Spleen (tissue), 11 donors: Measurements from ENCODE around the gene ZNF669. TPM values are rescaled to one million over a fixed set of nuclear protein-coding genes. Genes with fewer than 3 reads are reported as not detected.
A peak's percentile ranks its signal among the peaks of the same experiment; 100 is the strongest.

ENCODE experiments used
- DNase-seq: peaks from one replicate; pipeline ENCODE4 v3.0.0-alpha.2; 2020
- H3K27ac ChIP-seq, 8 donors: fragments of 200-600 bp; sonication (generic) in 7 of 8; 1 replicate in 4 of 8; 2 replicates in 4 of 8; pipeline versions ENCODE4 v1.5.0 to v1.8.0; 2016 to 2021; ENCODE audit warnings: inconsistent platforms in 4 of 8, mild to moderate bottlenecking in 4 of 8, moderate library complexity in 1 of 8
- H3K27me3 ChIP-seq, 7 donors: fragments of 200-600 bp; sonication (generic) in 6 of 7; replicated peaks in 1 of 7; 1 replicate in 4 of 7; 2 replicates in 3 of 7; pipeline versions ENCODE4 v1.5.0 to v1.8.0; 2016 to 2021; ENCODE audit warnings: inconsistent platforms in 3 of 7, mild to moderate bottlenecking in 1 of 7
- H3K36me3 ChIP-seq, 6 donors: fragments of 200-600 bp; sonication (generic) in 5 of 6; 1 replicate in 4 of 6; 2 replicates in 2 of 6; pipeline versions ENCODE4 v1.5.0 to v1.8.0; 2016 to 2021; ENCODE audit warnings: inconsistent platforms in 2 of 6
- H3K4me1 ChIP-seq, 6 donors: fragments of 200-600 bp; sonication (generic) in 5 of 6; 1 replicate in 3 of 6; 2 replicates in 3 of 6; pipeline versions ENCODE4 v1.5.0 to v1.8.0; 2016 to 2021; ENCODE audit warnings: inconsistent platforms in 3 of 6
- H3K4me3 ChIP-seq, 8 donors: fragments of 200-600 bp; sonication (generic) in 7 of 8; 1 replicate in 4 of 8; 2 replicates in 4 of 8; pipeline versions ENCODE4 v1.5.0 to v1.8.0; 2016 to 2021; ENCODE audit warnings: inconsistent platforms in 4 of 8, mild to moderate bottlenecking in 4 of 8, moderate library complexity in 2 of 8
- H3K9me3 ChIP-seq, 8 donors: fragments of 200-600 bp; sonication (generic) in 7 of 8; 1 replicate in 4 of 8; 2 replicates in 4 of 8; pipeline versions ENCODE4 v1.5.0 to v1.8.0; 2016 to 2021; ENCODE audit warnings: inconsistent platforms in 4 of 8
- CTCF ChIP-seq, 11 experiments: fragments of 200-600 bp in 7 of 11; fragments of 450-650 bp in 4 of 11; sonication (generic) in 4 of 11; IDR thresholded peaks in 8 of 11; conservative IDR thresholded peaks in 3 of 11; 1 replicate in 7 of 11; 2 replicates in 4 of 11; pipeline versions ENCODE4 v1.4.0 to v1.8.0; 2016 to 2021; ENCODE audit warnings: antibody characterized with exemption in 11 of 11, inconsistent platforms in 4 of 11, mild to moderate bottlenecking in 1 of 11
- POLR2A ChIP-seq, 3 donors: fragments of 450-650 bp; IDR thresholded peaks; one replicate each; pipeline ENCODE4 v1.5.1; 2017; ENCODE audit warnings: antibody characterized with exemption in 3 of 3, mild to moderate bottlenecking in 1 of 3
- POLR2AphosphoS5 ChIP-seq, 3 donors: sonication (generic); formaldehyde crosslinking; IDR thresholded peaks; one replicate each; pipeline ENCODE4 v1.5.1; 2017; ENCODE audit warnings: antibody characterized with exemption in 3 of 3
- WGBS, 5 donors: extraction: QIAGEN DNeasy Blood & Tissue Kit in 3 of 5; methylation state at CpG; one replicate each; pipeline versions ENCODE4 v1.1.5 to v1.1.7; 2013 to 2018; 5-methylcytosine and 5-hydroxymethylcytosine counted together
- intact Hi-C: fragments of 100-400 bp; cut with DNase I; formaldehyde crosslinking; loops from one replicate; pipeline ENCODE4 v1.15.0; 2023; ENCODE audit warnings: low total_unique reads
- polyA plus RNA-seq, 3 donors: library from polyadenylated mRNA; stranded (reverse); fragments of 200-250 nt; gene quantifications; one replicate each; pipeline ENCODE4 v1.2.1, GENCODE V29; 2013
- total RNA-seq, 7 donors: library from RNA; depleted of rRNA in 3 of 7; stranded (reverse); fragments of >200 nt in 3 of 7; fragmentation: NEBNext Ultra II Directional in 4 of 7; extraction: Animal tissue kit (Norgen Biotek cat#: 25700) in 4 of 7; gene quantifications; one replicate each; pipeline versions ENCODE4 v1.1.0 to v1.2.1, GENCODE V29; 2016 to 2021
- donor health status: healthy with polysubstance abuse.
- donor health status: DM: no; HTN: no; CAD: no; lungs with moderate emphysema.
- donor health status: DM: no; HTN: no; CAD: no.
- donor health status: Bipolar disorder and iron deficiency.
- donor health status: healthy.
- donor health status: DM: no; HTN: no; CAD: no.
- donor health status: DM: yes; HTN: yes; CAD: no.

ZNF669 gene
- total and polyA plus RNA-seq, 10 donors, result 3.1 to 11.4 (median 7.7) TPM

GRCh38 chr1:247087256-247087655, 16.9 kb downstream of the ZNF669 start:
- 45 to 73% (median 62%) methylated on average over 1 of the region's 1 CpG for WGBS, 5 donors
- intact Hi-C loops, result no loop called here
- peaks cover 0 to 4% (median 0%) of the 10 kb centered on the region in 8 donors for H3K9me3 ChIP-seq
- no peak overlapping the region for H3K27ac ChIP-seq
- TF ChIP-seq CTCF (IDR thresholded peaks at IDR 0.05 in 8 of 11, conservative IDR thresholded peaks at IDR 0.05 in 3 of 11) (no peak), POLR2A (IDR thresholded peaks at IDR 0.05) (no peak), POLR2AphosphoS5 (IDR thresholded peaks at IDR 0.05) (no peak)
- no peaks in the 10 kb centered on the region for H3K36me3 ChIP-seq
- H3K27me3 ChIP-seq, result no peaks in the 10 kb centered on the region
- no peaks in the 10 kb centered on the region for H3K4me1 ChIP-seq
- H3K4me3 ChIP-seq, result no peak overlapping the region
- peak; percentile 69 for DNase-seq

DNA sequence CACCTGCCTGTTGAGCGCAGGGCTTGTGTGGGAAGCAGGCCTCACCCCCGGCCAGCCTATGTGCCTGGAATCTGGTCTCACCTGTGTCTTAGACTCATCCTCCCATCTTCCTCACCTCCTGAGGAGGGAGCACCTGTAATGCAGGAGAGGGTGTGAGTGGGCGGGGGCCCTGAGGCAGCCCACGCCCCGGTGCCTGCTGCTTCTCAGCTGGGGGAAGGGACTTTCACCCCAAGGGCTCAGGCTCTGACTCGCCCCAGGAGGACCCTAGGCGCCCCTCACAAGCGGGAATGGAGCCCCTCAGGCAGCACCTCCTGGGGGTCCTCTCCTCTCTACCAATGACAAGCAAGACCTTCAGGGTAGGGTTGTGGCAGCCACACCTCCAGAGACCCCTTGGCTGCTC, 18.8 kb downstream of the ZNF669 start:
- no peak for DNase-seq
- H3K4me1 ChIP-seq, result no peaks in the 10 kb centered on the region
- no peak overlapping the region for H3K27ac ChIP-seq
- H3K27me3 ChIP-seq, result no peaks in the 10 kb centered on the region
- peaks cover 0 to 4% (median 0%) of the 10 kb centered on the region in 8 donors for H3K9me3 ChIP-seq
- TF ChIP-seq POLR2A (IDR thresholded peaks at IDR 0.05), result no peak
- no peak overlapping the region for H3K4me3 ChIP-seq
- WGBS, 5 donors, result 86 to 96% (median 95%) methylated on average over 5 to 8 of the region's 8 CpGs
- intact Hi-C loops, result no loop called here
- no peaks in the 10 kb centered on the region for H3K36me3 ChIP-seq

- TF ChIP-seq POLR2A (IDR thresholded peaks at IDR 0.05), result no peak
- TF ChIP-seq CTCF (IDR thresholded peaks at IDR 0.05 in 8 of 11, conservative IDR thresholded peaks at IDR 0.05 in 3 of 11), result no peak
- no peak for TF ChIP-seq POLR2AphosphoS5 (IDR thresholded peaks at IDR 0.05)
- no peak for DNase-seq
- WGBS, 5 donors, result 93 to 95% (median 95%) methylated on average over 8 of the region's 8 CpGs
- peaks cover 0 to 4% (median 0%) of the 10 kb centered on the region in 8 donors for H3K9me3 ChIP-seq
- intact Hi-C loops, result no loop called here
- H3K27ac ChIP-seq, result no peak overlapping the region
- no peaks in the 10 kb centered on the region for H3K36me3 ChIP-seq
- H3K4me1 ChIP-seq, result peaks cover 0 to 2% (median under 1%) of the 10 kb centered on the region in 6 donors
- H3K27me3 ChIP-seq, result no peaks in the 10 kb centered on the region
- H3K4me3 ChIP-seq, result no peak overlapping the region
These were observed 19.4 kb downstream of the ZNF669 start for GRCh38 chr1:247084771-247085170.

DNA sequence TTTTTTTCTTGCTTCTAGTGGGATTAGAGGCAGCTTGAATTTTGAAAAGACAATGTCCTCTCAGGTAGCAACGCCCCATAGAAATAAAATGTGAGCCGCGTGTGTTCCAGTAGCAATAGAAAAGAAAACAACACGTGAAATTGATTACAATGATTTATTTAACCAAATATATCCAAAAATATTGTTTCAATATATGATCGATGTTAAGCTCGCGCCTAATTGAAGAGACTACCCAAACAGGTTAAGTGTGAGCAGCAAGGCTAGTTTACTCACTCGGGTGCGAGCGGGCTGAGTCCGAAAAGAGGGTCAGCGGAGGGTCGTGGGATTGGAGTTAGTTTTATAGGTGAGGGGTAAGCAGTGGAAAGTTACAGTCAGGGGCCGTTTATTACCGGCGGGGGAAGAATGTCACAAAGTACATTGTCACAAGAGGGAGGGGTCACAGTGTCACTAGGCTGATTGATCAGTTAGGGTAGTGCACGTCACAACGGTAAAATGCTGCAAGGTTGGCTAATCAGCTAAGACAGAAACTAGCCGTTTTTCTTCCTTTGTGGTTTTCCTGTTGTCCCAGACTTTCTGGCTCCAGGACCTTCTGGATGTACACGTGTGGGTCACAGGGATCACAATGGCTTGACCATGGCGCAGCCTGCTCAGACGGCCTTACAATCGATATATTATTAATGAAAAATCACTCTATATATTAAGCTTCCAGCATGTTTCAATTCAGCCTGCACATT, 24.8 kb downstream of the ZNF669 start:
- no peak for TF ChIP-seq POLR2AphosphoS5 (IDR thresholded peaks at IDR 0.05)
- peak overlapping the region in 7 of 8 donors; percentile 42 to 86 (median 80) for H3K27ac ChIP-seq
- intact Hi-C loops, result no loop called here
- no peaks in the 10 kb centered on the region for H3K36me3 ChIP-seq
- peak overlapping the region; percentile 63 to 93 (median 76) for H3K4me3 ChIP-seq
- peaks cover 0 to 29% (median 22%) of the 10 kb centered on the region in 6 donors for H3K4me1 ChIP-seq
- peaks cover 0 to 10% (median 0%) of the 10 kb centered on the region in 8 donors for H3K9me3 ChIP-seq
- DNase-seq, result peak; percentile 56
- 25 to 44% (median 40%) methylated on average over 23 of the region's 23 CpGs for WGBS, 5 donors
- H3K27me3 ChIP-seq, result no peaks in the 10 kb centered on the region
